ENCODE data around the gene LRP1-AS.

Gene LRP1-AS

DNA sequence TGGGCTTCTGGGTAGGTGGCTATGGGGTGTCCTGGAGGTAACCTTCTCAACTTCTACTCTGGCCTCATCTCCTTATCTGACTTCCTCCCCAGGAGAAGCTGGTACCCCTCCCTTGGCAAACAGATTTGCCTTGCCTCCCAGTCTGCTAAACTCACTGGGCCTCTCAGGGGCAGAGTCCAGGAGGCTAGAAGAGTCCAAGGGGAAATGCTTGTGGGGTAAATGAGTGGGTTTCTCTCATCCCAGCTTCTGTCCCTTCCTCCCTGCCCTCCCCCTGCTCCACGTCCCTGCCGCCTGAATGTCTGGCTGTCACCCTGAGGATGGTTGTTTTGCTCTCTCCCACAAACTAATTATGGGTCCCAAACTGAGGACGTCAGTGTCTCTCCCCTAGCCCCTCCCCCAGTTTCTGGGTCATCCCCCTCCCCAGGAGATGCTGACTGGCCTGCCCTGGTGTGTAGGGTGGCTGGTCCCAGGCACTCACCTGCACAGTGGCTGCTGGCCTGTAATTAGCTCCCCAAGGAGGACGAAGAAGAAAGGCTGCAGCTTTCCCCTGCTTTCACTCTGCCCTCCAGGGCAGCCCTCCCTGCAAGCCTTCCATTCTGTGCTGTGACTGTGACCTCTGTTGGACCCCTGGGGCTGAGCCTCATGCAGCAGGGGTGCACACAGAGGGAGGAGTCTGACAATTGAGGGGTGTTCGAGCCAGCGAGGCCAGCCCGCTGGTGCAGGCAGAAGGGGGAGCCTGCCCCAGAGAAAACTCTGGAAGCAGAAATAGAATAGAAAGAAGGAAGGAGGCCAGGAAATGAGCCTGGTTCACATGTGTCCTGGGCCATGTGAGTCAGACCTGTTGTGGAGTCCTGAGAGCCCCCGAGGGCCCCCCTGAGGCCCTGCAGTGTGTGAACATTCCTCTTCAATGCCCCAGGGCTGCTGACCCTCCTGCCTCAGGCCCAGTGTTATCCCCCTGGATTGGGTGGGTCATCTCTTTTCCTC is at the start of gene LRP1-AS:
Gene LRP1-AS (minus strand): TSS at position 659 of the 984 bp plus-strand sequence.
- no peak for DNase-seq

GRCh38 chr12:57196956-57197355 is 49.5 kb upstream of the LRP1-AS start:
- no peak for DNase-seq

GRCh38 chr12:57196439-57196838 is 49.0 kb upstream of the LRP1-AS start:
- no peak for DNase-seq

DNA sequence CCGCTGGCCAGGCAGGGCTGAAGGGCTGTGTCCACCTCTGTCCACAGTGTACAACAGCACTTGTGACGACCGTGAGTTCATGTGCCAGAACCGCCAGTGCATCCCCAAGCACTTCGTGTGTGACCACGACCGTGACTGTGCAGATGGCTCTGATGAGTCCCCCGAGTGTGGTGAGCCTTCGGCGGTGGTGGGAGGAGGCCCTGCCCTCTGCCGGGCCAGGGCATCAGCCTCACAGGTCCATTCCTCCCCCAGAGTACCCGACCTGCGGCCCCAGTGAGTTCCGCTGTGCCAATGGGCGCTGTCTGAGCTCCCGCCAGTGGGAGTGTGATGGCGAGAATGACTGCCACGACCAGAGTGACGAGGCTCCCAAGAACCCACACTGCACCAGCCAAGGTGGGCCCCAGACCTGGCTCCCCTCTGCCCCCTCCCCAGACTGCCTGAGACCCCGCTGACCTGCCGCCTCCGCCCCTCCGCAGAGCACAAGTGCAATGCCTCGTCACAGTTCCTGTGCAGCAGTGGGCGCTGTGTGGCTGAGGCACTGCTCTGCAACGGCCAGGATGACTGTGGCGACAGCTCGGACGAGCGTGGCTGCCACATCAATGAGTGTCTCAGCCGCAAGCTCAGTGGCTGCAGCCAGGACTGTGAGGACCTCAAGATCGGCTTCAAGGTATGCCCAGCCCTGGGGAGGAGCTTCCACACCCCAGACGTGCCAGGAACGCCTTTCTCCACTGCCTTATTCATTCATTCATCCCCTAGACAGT is 48.4 kb upstream of the LRP1-AS start:
- no peak for DNase-seq

GRCh38 chr12:57195186-57195585 is 47.8 kb upstream of the LRP1-AS start:
- DNase-seq = no peak

- DNase-seq = no peak
Observed at GRCh38 chr12:57194253-57194652, 46.8 kb upstream of the LRP1-AS start.

DNA sequence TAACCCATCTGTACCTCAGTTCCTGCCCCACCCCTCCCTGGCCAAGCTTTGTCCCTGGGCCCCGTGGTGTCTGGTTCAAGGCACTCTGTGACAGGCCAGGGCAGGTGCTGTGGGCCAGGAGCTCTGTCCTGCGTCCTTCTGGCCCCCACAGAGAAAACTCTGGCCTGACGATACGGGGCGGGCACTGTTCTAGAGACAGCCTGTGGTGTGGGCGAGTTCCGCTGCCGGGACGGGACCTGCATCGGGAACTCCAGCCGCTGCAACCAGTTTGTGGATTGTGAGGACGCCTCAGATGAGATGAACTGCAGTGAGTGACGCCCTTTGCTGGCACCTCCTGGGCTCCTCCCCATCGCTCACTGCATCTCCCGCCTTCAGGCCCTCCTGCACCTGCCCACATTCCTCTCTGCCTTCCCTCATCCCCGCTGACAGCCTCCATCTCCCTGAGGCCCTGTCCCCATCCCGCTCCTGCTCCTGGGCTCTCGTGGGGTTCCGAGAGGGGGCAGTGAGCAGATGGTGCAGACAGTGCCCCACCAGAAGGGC is 46.4 kb upstream of the LRP1-AS start:
- no peak for DNase-seq

DNA sequence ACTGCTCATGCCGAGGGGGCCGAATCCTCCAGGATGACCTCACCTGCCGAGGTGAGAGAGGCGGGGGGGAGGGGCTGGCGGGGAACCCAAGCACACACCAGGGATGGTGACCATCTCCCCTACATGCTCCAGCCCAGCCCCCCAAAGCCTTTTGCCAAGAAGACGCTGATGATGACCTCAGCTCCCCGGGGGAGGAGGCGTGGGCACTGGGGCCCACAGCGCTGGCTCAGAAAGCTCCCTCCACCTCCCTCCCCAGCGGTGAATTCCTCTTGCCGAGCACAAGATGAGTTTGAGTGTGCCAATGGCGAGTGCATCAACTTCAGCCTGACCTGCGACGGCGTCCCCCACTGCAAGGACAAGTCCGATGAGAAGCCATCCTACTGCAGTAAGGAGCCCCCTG is 45.5 kb upstream of the LRP1-AS start:
- DNase-seq = no peak

GRCh38 chr12:57191410-57191809 is 44.0 kb upstream of the LRP1-AS start:
- DNase-seq = no peak

GRCh38 chr12:57190821-57191220 is 43.4 kb upstream of the LRP1-AS start:
- no peak for DNase-seq

DNA sequence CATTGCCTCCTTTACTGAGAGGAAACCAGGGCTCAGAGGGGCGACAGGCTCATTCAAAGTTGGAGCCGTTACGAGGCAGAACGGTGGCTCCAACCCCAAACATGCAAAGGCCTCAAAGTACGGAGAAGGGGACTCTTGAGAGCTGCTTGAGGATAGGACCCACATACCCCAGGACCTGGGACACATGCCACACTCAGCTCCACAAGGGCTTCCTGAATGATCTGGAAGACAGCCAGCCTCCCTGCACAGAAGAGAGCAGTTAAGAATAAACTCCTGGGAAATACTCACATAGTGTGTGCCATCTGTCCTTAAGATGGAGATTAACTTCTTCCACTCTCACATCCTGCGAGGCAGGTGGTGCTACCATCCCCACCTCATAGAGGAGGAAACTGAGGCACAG is 42.6 kb upstream of the LRP1-AS start:
- DNase-seq = peak; percentile 65

GRCh38 chr12:57188090-57188425 is 40.6 kb upstream of the LRP1-AS start:
- DNase-seq = no peak

DNA sequence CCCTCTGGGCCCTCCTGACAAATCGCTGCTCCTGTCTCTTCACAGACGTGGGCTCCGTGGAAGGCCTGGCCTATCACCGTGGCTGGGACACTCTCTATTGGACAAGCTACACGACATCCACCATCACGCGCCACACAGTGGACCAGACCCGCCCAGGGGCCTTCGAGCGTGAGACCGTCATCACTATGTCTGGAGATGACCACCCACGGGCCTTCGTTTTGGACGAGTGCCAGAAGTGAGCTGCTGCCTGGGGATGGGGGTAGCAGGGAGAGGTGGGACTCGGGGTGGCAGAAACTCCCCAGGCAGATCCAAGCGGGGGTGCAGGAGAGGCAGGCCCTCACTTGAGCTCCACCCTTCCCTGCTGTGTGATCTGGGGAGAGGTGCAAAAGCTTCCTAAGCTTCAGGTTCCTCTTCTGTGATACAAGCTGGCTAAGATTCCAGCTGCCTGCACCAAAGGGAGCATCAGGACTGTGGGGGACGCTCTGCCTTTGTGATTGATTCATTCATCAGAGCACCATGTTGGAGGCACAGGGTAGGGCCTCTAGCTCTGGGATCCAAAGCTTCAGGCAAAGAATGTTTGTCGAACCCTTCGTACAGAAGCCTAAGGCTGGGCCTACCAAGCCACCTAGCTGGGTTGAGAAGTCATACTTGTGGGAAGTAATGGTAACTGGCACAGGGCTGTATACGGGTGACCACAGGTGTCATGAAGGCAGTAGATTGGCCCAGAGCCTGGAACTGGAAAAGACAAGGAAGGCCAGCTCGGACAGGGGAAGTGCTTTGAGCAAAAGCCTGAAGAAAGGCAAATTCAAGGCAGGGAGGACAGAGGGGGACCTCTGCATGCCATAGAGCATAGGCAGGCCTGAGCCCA is 40.0 kb upstream of the LRP1-AS start:
- no peak for DNase-seq

DNA sequence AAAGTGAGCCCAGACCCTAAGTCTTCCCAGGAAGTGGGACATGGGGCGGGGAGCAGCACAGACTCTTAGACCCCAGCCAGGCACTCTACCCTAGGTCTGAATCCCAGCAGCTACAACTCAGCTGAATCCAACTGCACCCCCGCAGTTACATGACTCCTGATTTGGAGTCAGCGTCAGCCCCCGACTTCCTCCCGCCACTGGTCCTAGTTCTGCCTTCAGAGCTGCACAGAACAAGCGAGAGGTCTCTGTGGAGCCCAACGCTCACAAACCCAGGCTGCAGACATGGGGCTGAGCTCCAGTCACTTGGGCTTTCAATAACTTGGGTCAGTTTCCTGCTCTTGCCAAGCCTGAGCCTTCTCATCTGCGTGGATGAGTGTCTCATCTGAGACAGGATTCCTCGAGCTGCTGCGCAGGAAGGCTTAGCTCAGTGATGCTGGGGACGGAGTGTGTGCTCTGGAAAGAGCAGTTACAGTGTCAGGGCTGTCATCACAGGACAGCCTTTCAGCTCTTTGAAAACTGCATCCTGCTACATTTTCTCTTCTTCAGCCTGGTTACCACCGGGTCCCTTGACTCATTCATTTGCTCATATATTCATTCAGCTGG is 38.6 kb upstream of the LRP1-AS start:
- no peak for DNase-seq

DNA sequence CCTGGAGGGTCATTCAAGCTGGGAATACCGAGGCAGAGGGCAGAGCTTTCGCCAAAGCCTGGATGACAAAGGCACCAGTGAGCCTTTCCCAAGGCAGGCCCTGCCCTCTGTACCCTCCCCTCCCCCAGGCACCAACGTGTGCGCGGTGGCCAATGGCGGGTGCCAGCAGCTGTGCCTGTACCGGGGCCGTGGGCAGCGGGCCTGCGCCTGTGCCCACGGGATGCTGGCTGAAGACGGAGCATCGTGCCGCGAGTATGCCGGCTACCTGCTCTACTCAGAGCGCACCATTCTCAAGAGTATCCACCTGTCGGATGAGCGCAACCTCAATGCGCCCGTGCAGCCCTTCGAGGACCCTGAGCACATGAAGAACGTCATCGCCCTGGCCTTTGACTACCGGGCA is 38.0 kb upstream of the LRP1-AS start:
- DNase-seq = no peak

DNA sequence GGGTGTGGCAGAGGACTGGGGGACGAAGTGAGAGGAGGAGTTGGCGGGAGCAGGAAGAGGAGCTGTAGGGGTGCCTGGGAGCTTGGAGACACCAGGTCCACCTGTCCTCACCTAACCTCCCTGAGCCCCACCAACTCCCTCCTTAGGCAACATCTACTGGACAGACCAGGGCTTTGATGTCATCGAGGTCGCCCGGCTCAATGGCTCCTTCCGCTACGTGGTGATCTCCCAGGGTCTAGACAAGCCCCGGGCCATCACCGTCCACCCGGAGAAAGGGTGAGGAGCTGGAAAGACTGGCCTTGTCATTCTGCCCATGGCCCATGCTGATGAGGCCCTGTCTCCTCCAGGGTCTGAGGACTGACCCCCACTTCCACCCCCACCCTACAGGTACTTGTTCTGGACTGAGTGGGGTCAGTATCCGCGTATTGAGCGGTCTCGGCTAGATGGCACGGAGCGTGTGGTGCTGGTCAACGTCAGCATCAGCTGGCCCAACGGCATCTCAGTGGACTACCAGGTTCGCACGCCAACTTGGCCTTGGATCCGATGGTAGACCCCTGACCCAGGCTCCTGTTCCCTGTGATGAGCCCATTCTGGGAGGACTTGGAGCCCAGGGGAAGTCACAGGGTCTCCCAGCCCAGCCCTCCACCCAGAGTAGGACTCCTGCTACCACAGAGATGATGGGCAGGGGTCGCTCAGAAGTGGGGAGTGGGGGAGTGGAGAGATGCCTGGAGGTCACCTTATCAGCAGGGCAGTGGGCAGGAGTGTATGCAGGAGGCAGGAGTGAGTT is 36.7 kb upstream of the LRP1-AS start:
- no peak for DNase-seq

DNA sequence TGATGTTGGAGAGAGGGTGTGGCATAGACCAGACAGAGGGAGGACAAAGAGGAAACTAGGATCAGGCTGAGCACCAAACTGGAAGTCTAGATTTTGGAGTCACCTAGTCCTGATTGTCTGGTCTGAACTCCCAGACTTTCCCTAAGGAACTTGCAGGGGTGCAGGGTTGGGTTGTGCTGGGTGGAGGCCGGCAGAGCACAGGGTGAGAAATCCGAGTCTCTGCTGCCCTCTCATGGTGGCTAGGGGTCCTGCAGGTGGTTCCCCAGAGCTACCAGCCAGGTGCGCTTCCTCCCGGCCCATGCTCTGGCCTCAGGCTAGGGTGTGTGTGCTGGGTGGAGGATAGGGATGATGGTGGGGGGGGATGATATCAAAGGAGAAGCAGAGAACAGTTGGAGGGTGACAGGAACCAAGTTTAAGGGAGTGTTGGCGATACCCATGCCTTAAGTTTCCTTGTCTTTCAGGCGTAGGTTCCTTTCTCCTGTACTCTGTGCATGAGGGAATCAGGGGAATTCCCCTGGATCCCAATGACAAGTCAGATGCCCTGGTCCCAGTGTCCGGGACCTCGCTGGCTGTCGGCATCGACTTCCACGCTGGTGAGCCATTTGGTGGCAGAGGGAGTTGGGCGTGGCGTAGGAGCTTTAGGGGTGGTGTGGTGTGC is 35.6 kb upstream of the LRP1-AS start:
- peak; percentile 51 for DNase-seq

GRCh38 chr12:57181561-57182155 is 34.2 kb upstream of the LRP1-AS start:
- no peak for DNase-seq

DNA sequence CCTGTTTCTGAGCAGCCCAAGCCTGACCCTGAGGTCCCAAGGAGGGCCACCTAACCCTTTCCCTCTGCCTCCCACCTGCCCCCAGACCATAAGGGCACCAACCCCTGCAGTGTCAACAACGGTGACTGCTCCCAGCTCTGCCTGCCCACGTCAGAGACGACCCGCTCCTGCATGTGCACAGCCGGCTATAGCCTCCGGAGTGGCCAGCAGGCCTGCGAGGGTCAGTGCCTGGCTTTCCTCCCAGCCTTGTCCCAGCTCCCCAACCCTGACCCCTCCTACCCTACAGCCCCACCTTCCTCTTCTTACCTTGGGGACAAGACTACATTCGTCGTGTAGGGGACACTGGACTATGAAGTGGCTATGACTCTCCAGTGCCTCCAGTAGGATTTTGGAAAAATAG is 33.7 kb upstream of the LRP1-AS start:
- no peak for DNase-seq

DNA sequence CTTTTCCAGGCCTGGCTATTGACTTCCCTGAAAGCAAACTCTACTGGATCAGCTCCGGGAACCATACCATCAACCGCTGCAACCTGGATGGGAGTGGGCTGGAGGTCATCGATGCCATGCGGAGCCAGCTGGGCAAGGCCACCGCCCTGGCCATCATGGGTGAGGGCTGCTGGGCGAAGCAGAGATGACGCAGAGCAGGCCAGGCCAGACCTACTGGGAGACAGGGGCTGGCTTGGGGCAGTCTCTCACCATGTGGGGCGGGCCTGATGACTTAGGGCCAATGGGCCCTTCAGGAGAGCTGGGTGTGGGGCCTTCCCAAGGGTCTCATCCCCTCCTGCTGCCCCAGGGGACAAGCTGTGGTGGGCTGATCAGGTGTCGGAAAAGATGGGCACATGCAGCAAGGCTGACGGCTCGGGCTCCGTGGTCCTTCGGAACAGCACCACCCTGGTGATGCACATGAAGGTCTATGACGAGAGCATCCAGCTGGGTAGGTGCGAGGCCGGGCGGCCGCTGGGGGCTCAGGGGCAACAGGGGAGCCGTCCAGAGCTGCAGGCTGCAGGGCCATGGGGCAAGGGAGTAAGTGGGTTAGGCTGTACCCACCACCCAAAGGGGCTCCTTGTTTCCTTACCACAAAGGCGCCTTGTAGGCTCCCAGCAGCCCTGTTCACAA is 33.0 kb upstream of the LRP1-AS start:
- no peak for DNase-seq
